ENCODE data around the gene TMEM234. TPM values are rescaled to one million over a fixed set of nuclear protein-coding genes. Genes with fewer than 3 reads are reported as not detected.

The TMEM234 gene
- total and polyA plus RNA-seq, 2 of the 13 experiments (the other 11 are each of a cell fraction or from before 2014, with no cell fraction given): 6.1 to 9.0 TPM

DNA sequence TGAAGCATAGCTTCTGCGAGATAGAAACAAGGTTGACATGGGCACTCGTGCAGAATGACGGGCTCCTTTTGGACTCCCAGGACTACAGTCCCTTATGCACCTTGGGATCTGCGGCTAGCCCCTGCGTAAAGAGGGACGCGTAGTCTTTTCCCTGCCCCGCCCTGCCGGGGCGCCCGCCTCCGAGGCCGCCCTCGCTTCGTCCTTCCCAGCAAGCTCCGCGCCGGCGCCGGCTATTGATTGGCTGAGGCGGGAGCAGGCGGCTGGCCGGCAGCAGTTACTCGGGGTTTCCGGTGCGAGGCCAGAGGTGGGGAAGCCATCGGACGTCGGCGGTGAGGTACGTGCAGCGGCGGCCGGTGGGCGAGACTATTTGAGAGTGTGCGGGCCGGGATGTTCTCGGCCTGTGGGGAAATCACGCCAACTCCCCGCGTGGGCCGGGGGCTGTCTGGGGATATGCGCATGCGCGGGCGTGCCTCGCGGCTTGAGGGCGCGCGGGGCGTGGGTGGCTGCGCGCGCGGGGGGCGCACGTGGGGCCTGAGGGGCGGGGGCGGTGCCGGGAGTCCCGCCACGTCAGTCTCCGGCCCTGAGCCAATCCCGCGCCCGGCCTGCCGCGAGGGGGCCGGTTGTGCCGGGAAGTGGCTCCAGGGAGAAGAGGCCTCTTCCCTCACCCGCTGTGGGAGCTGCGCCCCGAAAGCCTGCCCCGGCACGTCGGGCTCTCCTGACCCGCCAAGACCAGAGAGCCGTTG, 42.5 kb downstream of the TMEM234 start, which contains the start of gene TXLNA (continued):
- TF ChIP-seq PAX8 (CRISPR knock-in tag; IDR thresholded peaks at IDR 0.05; ENCODE audit: borderline replicate concordance) (peak; percentile 62; the same call in 1 of the 2 replicates), MYC (CRISPR knock-in tag; IDR thresholded peaks at IDR 0.05; ENCODE audit: borderline replicate concordance) (peak; percentile 97), SSRP1 (CRISPR knock-in tag; IDR thresholded peaks at IDR 0.05) (no peak), KLF13 (CRISPR knock-in tag; IDR thresholded peaks at IDR 0.05) (0 out of 2 replicates have a peak, but pooled peaks have one; percentile 44), PPARG (CRISPR knock-in tag; conservative IDR thresholded peaks at IDR 0.05) (peak; percentile 56; the same call in 1 of the 2 replicates), ATM (IDR thresholded peaks at IDR 0.05; ENCODE audit: borderline replicate concordance) (no peak), CREM (IDR thresholded peaks at IDR 0.05) (peak; percentile 34), CREM (CRISPR knock-in tag; IDR thresholded peaks at IDR 0.05) (no peak), ZNF230 (CRISPR knock-in tag; IDR thresholded peaks at IDR 0.05) (no peak; the same call in 1 of the 2 replicates), ZKSCAN5 (CRISPR knock-in tag; IDR thresholded peaks at IDR 0.05) (no peak), HOXD1 (CRISPR knock-in tag; IDR thresholded peaks at IDR 0.05) (peak; percentile 23; the same call in 1 of the 2 replicates), NCOA1 (CRISPR knock-in tag; IDR thresholded peaks at IDR 0.05) (no peak; the same call in 1 of the 2 replicates), TBX3 (IDR thresholded peaks at IDR 0.05; ENCODE audit: borderline replicate concordance) (no peak), MIXL1 (CRISPR knock-in tag; IDR thresholded peaks at IDR 0.05) (peak; percentile 45; the same call in 1 of the 2 replicates), NONO (IDR thresholded peaks at IDR 0.05) (no peak), NONO (CRISPR knock-in tag; conservative IDR thresholded peaks at IDR 0.05) (peak; percentile 92), ZC3H4 (CRISPR knock-in tag; IDR thresholded peaks at IDR 0.05; ENCODE audit: borderline replicate concordance) (no peak), MATR3 (CRISPR knock-in tag; IDR thresholded peaks at IDR 0.05) (no peak), ZNF451 (CRISPR knock-in tag; IDR thresholded peaks at IDR 0.05) (peak; percentile 76), ZNF34 (CRISPR knock-in tag; IDR thresholded peaks at IDR 0.05; ENCODE audit: borderline replicate concordance) (no peak), SNRNP70 (IDR thresholded peaks at IDR 0.05; ENCODE audit: low read depth, low read length) (no peak), DMAP1 (CRISPR knock-in tag; IDR thresholded peaks at IDR 0.05) (peak; percentile 88), RBM39 (IDR thresholded peaks at IDR 0.05; ENCODE audit: low read depth, low read length, poor library complexity, severe bottlenecking) (peak; percentile 87), SP2 (CRISPR knock-in tag; IDR thresholded peaks at IDR 0.05) (peak; percentile 68), RBM22 (optimal IDR thresholded peaks at IDR 0.05; ENCODE audit: low read length) (no peak), ZNF367 (CRISPR knock-in tag; IDR thresholded peaks at IDR 0.05; ENCODE audit: borderline replicate concordance) (peak; percentile 24; the same call in 1 of the 2 replicates), ZNF343 (CRISPR knock-in tag; IDR thresholded peaks at IDR 0.05) (peak; percentile 67; the same call in 1 of the 2 replicates), ZNF616 (CRISPR knock-in tag; IDR thresholded peaks at IDR 0.05; ENCODE audit: low read depth) (peak; percentile 94; the same call in 1 of the 2 replicates), ZNF17 (CRISPR knock-in tag; IDR thresholded peaks at IDR 0.05) (0 out of 2 replicates have a peak, but pooled peaks have one; percentile 6)
- TF ChIP-seq, protein P1, sequence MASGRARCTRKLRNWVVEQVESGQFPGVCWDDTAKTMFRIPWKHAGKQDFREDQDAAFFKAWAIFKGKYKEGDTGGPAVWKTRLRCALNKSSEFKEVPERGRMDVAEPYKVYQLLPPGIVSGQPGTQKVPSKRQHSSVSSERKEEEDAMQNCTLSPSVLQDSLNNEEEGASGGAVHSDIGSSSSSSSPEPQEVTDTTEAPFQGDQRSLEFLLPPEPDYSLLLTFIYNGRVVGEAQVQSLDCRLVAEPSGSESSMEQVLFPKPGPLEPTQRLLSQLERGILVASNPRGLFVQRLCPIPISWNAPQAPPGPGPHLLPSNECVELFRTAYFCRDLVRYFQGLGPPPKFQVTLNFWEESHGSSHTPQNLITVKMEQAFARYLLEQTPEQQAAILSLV (CRISPR knock-in tag; IDR thresholded peaks at IDR 0.05; ENCODE audit: borderline replicate concordance): peak; percentile 96; the same call in 1 of the 2 replicates
- TF ChIP-seq, protein P2, sequence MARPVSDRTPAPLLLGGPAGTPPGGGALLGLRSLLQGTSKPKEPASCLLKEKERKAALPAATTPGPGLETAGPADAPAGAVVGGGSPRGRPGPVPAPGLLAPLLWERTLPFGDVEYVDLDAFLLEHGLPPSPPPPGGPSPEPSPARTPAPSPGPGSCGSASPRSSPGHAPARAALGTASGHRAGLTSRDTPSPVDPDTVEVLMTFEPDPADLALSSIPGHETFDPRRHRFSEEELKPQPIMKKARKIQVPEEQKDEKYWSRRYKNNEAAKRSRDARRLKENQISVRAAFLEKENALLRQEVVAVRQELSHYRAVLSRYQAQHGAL (CRISPR knock-in tag; IDR thresholded peaks at IDR 0.05; ENCODE audit: not compliant biosample characterization): no peak
- TF ChIP-seq, protein P3, sequence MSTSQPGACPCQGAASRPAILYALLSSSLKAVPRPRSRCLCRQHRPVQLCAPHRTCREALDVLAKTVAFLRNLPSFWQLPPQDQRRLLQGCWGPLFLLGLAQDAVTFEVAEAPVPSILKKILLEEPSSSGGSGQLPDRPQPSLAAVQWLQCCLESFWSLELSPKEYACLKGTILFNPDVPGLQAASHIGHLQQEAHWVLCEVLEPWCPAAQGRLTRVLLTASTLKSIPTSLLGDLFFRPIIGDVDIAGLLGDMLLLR (CRISPR knock-in tag; IDR thresholded peaks at IDR 0.05): peak; percentile 92; the same call in 1 of the 2 replicates
